DOHH2 (cell line): Measurements from ENCODE around the gene ROR2.

Experiments
- EZH2phosphoT487 ChIP-seq: fragments of 200-600 bp; sonication (generic); IDR thresholded peaks from 2 replicates; pipeline ENCODE4 v1.6.1; 2017; ENCODE audit warnings: borderline replicate concordance, mild to moderate bottlenecking, antibody characterized with exemption, low read length, moderate library complexity, mixed read lengths
- TF ChIP-seq, protein P1 (sequence below): fragments of 200-600 bp; sonication (generic); IDR thresholded peaks from one replicate; pipeline ENCODE4 v1.5.1; 2014; ENCODE audit warnings: antibody characterized with exemption, mild to moderate bottlenecking, low read depth, low read length; ENCODE audit not compliant: poor library complexity, severe bottlenecking

- TF ChIP-seq, protein P1, sequence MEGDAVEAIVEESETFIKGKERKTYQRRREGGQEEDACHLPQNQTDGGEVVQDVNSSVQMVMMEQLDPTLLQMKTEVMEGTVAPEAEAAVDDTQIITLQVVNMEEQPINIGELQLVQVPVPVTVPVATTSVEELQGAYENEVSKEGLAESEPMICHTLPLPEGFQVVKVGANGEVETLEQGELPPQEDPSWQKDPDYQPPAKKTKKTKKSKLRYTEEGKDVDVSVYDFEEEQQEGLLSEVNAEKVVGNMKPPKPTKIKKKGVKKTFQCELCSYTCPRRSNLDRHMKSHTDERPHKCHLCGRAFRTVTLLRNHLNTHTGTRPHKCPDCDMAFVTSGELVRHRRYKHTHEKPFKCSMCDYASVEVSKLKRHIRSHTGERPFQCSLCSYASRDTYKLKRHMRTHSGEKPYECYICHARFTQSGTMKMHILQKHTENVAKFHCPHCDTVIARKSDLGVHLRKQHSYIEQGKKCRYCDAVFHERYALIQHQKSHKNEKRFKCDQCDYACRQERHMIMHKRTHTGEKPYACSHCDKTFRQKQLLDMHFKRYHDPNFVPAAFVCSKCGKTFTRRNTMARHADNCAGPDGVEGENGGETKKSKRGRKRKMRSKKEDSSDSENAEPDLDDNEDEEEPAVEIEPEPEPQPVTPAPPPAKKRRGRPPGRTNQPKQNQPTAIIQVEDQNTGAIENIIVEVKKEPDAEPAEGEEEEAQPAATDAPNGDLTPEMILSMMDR: no peak
- no peak for TF ChIP-seq EZH2phosphoT487
These were observed 433.3 kb downstream of the ROR2 start for GRCh38 chr9:91516777-91517176.
